Lower leg skin (tissue), 4 donors: ENCODE measurements around the gene SPACDR. TPM values are rescaled to one million over a fixed set of nuclear protein-coding genes. Genes with fewer than 3 reads are reported as not detected.

Source experiments
- DNase-seq, 2 donors: peaks; one replicate each; pipeline ENCODE4 v3.0.0-alpha.2; 2019; ENCODE audit warnings: low spot score in 2 of 2
- H3K4me3 ChIP-seq: fragments of 200-600 bp; sonication (generic); 2 replicates; pipeline ENCODE4 v1.5.1; 2017; ENCODE audit warnings: mild to moderate bottlenecking, low read depth; ENCODE audit not compliant: poor library complexity, severe bottlenecking
- POLR2A ChIP-seq, 2 donors: fragments of 450-650 bp; IDR thresholded peaks; one replicate each; pipeline ENCODE4 v1.6.1; 2016 to 2017; ENCODE audit warnings: antibody characterized with exemption in 2 of 2, mild to moderate bottlenecking in 1 of 2, moderate library complexity in 1 of 2
- WGBS, 2 donors: methylation state at CpG; one replicate each; pipeline ENCODE4 v1.1.5; 2018; 5-methylcytosine and 5-hydroxymethylcytosine counted together
- intact Hi-C: fragments of 100-400 bp; cut with DNase I; formaldehyde crosslinking; loops from one replicate; pipeline ENCODE4 v1.15.0; 2023; ENCODE audit warnings: low total_unique reads
- total RNA-seq, 4 donors: library from RNA; depleted of rRNA; stranded (reverse); fragments of >200 nt; gene quantifications; one replicate each; pipeline ENCODE4 v1.1.0, GENCODE V29; 2016
- TF ChIP-seq, protein P1 (sequence below), 3 donors: fragments of 450-650 bp; IDR thresholded peaks; one replicate each; pipeline ENCODE4 v1.5.1; 2016; ENCODE audit warnings: antibody characterized with exemption in 3 of 3, mild to moderate bottlenecking in 3 of 3, moderate library complexity in 2 of 3

SPACDR gene
- total RNA-seq, 4 donors from 2014 or later: 0.26 to 1.5 TPM; not detected in 2

DNA sequence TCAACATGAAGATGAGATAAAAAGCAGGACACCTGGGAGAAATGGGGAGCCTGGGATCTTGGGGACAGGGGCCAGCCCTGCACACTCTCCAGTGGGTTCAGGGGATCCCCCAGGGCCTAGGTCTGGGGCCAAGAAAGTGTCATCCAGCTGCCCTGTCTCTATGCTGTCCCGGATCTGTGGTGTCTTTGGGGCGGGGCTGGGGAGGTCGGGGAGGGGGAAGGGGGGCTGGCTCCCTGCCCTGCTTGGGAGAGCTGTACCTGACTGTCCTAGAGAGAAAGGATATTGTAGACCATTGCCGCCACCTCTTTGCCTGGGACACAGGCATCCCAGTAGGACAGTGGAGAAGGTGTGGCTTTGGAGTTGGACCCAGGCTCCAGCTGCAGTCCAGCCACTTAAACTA is 7.0 kb upstream of the SPACDR start:
- intact Hi-C loops: no loop called here
- no peak overlapping the region for H3K4me3 ChIP-seq
- 40 to 64% methylated on average over 4 of the region's 4 CpGs for WGBS, 2 donors

DNA sequence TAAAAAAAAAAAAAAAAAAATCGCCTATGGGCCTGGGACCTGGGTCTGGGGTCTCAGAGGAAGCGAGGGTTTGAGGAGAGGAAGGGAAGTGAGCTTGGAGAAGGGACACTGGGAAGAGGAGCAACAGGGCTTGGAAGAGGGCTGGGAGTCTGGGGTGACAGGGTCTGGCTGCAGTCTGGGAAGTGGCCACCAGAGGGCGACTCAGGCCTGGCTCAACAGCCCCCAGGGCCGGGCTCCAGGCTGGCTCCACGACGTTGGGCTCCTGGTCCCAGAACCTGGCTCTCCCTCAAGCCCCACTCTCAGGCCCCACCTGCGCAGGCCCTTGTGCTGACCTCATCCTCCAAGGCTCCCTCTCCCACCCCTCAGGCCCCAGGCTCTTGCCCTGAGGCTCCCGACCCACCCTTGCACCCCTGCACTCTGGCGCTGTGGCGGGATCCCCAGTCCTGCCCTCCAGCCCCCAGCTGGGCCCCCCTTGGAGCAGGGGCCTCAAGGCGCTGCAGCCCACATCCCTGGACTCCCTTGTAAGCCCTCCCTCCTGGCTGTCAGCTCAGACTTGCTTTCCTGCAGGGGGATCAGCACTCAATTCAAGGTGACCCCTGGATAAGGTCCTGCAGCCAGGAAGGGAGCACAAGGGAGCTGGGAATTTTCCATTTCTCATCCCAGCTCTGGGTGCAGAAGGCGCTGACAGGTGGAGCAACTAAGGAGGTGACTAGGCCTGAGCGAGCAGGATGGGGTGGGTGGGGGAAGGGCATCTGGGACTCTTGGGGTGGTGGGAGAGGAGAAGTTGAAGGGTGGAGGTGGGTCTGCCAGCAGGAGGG is 5.4 kb upstream of the SPACDR start:
- H3K4me3 ChIP-seq: no peak overlapping the region
- intact Hi-C loops: loop anchor here (2.0 to 10.0 kb wide), 2 partner anchors 89 to 385 kb away; partner anchors contain the start of gene SLC12A9
- WGBS, 2 donors: 33 to 34% methylated on average over 13 of the region's 13 CpGs
- TF ChIP-seq, protein P1, sequence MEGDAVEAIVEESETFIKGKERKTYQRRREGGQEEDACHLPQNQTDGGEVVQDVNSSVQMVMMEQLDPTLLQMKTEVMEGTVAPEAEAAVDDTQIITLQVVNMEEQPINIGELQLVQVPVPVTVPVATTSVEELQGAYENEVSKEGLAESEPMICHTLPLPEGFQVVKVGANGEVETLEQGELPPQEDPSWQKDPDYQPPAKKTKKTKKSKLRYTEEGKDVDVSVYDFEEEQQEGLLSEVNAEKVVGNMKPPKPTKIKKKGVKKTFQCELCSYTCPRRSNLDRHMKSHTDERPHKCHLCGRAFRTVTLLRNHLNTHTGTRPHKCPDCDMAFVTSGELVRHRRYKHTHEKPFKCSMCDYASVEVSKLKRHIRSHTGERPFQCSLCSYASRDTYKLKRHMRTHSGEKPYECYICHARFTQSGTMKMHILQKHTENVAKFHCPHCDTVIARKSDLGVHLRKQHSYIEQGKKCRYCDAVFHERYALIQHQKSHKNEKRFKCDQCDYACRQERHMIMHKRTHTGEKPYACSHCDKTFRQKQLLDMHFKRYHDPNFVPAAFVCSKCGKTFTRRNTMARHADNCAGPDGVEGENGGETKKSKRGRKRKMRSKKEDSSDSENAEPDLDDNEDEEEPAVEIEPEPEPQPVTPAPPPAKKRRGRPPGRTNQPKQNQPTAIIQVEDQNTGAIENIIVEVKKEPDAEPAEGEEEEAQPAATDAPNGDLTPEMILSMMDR (IDR thresholded peaks at IDR 0.05): peak in 1 of 3 donors; percentile 72
- TF ChIP-seq POLR2A (IDR thresholded peaks at IDR 0.05): no peak
- peak; percentile 78 to 98 for DNase-seq

More for the DNA sequence above, 7.0 kb upstream of the SPACDR start:
- DNase-seq: no peak
- TF ChIP-seq, protein P1 (IDR thresholded peaks at IDR 0.05): no peak
- no peak for TF ChIP-seq POLR2A (IDR thresholded peaks at IDR 0.05)

DNA sequence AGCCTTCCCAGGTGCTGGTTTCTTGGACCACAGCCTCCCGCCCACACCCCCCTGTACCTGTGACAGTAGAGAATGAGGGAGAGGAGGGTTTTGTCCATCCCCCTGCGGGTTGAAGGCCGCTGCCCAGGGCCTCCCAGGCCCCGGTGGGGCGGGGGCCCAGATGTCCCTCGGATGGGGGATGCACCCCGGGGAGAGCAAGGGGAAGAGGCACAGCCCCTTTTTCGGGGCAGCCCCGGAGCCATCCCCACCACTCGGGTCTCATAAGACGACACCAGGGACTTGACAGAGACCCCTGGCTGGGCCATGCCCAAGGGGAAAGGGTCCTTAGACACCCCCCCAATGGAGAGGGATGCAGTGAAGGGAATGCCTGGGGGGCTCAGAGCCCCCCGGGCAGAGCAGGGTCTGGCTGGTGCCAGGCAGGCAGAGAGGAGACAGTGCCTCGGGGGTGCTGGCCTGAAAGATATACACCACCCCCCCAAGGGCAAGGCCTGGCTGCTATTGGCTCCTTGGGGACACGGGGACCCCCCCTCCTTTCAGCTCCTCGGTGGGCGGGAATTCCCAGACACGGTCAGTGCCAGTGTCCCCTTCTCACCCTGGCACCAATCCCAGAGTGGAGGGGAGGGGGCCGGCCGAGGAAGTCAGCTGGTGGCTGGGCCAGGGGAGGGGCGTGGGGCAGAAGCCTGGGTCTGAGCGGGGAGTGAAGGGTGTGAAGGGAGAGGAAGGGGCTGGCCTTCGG is 3.7 kb upstream of the SPACDR start:
- intact Hi-C loops: loop anchor here (2.0 to 10.0 kb wide), 2 partner anchors 91 to 387 kb away; partner anchors contain the start of gene SLC12A9
- DNase-seq: no peak
- TF ChIP-seq, protein P1 (IDR thresholded peaks at IDR 0.05): no peak
- no peak for TF ChIP-seq POLR2A (IDR thresholded peaks at IDR 0.05)
- no peak overlapping the region for H3K4me3 ChIP-seq
- 64 to 67% methylated on average over 19 to 20 of the region's 22 CpGs for WGBS, 2 donors

DNA sequence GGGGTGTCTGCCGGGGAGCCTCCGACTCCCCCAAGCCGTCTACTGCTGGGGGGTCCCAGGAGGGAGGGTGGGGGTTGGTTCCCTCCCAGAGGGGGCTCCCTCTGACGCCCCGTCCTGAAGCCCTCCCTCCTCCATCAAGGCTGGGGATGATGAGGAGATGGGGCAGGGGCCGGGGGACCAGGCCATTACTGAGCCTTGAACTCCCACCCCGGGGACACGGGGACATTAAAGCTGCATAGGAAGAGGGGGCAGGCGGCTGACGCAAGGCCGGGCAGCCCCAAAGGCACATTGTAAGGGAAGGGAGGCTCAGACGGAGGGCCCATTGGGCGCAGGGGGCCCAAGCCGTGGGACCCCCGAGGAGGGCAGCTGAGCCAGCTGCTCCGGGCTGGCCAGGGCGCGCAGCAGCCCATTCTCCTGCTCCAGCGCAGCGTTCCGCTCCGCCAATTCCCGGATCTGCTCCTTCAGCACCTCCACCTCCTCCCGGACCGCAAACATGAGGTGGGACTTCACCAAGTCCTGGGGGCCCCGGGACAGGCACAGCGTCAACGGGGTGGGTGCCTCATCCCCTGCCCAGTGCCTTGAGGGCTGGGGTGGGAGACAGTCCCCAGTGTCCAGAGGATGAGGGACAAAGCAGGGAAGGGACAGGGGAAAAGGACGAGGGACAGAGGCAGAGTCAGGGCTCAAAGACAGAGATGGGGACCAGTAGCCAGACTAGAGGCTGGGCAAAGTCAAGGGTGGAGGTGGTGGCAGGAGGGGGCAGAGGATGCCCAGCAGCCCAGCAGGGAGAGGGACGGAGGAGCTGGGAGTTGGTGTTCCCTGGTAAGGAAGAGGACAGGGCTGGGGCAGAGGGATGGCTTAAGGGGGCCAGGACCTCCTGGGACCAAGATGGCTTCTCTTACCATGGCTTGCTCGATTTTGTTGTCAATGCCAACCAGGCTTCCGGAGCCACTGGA is 2.9 kb upstream of the SPACDR start:
- 68 to 71% methylated on average over 22 to 32 of the region's 32 CpGs for WGBS, 2 donors
- no peak overlapping the region for H3K4me3 ChIP-seq
- TF ChIP-seq POLR2A (IDR thresholded peaks at IDR 0.05): no peak
- TF ChIP-seq, protein P1 (IDR thresholded peaks at IDR 0.05): no peak
- no peak for DNase-seq
- intact Hi-C loops: loop anchor here (10.0 kb wide), 1 partner anchor 388 kb away; the partner anchor contains the start of gene SLC12A9

DNA sequence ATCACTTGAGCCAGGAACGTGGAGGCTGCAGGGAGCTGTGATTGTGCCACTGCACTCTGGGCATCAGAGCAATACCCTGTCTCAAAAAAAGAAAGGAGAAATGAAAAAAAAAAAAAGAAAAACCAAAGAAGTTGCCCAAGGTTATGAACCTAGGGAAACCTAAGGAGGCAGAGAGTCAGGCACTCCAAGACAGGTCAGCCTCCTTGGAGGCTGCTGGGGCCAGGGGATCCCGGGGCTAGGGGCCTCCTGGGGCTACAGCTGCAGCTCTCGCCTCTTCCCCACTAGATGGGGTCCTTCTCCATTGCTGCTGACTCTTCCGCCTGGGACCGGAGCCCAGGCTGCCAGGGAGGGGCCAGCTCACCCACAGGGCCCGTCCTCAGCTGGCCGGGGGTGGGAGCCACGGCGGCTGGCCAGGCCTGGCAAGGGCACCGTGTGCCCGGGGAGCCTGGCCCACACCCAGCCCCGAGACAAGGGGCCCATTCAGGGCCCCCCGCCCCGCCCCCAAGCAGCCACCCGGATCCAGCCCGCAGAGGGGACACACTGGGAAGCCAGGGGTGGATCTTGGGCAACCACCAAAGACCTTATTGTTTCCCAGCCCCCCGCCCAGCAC is 1.7 kb upstream of the SPACDR start:
- WGBS, 2 donors: 11 to 21% methylated on average over 2 to 16 of the region's 17 CpGs
- H3K4me3 ChIP-seq: no peak overlapping the region
- TF ChIP-seq POLR2A (IDR thresholded peaks at IDR 0.05): no peak
- TF ChIP-seq, protein P1 (IDR thresholded peaks at IDR 0.05): no peak
- intact Hi-C loops: loop anchor here (10.0 kb wide), 1 partner anchor 389 kb away; the partner anchor contains the start of gene SLC12A9
- DNase-seq: no peak
